ENCODE data around the gene CELSR3.

Gene CELSR3

DNA sequence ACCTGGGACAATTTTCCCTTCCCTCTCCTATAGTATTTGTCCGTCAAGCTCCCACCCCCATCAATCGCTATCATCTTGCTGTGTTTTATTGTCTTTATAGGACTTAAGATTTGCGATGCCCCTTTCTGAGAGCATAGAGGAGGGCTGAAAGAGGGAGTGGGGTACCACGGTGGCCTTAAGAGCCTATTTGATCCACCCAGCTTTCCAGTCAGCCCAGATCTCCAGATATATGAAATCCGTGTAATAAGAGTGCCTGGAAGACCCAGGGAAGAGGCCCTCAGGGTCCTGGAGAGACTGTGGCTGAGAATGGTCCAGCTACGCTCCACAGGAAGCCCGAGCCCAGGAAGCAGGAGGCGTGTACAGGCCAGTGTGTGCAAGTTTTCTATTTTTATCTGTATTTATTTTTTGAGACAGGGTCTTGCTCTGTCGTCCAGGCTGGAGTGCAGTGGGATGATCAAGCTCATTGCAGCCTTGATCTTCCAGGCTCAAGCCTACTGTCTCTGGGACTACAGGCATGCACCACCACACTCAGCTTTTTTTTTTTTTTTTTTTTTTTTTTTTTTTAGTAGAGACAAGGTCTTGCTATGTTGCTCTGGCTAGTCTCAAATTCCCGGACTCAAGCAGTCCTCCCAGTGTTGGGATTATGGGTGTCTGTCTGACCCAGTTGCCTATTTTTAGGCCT, 24.0 kb upstream of the CELSR3 start:
- DNase-seq = no peak

DNA sequence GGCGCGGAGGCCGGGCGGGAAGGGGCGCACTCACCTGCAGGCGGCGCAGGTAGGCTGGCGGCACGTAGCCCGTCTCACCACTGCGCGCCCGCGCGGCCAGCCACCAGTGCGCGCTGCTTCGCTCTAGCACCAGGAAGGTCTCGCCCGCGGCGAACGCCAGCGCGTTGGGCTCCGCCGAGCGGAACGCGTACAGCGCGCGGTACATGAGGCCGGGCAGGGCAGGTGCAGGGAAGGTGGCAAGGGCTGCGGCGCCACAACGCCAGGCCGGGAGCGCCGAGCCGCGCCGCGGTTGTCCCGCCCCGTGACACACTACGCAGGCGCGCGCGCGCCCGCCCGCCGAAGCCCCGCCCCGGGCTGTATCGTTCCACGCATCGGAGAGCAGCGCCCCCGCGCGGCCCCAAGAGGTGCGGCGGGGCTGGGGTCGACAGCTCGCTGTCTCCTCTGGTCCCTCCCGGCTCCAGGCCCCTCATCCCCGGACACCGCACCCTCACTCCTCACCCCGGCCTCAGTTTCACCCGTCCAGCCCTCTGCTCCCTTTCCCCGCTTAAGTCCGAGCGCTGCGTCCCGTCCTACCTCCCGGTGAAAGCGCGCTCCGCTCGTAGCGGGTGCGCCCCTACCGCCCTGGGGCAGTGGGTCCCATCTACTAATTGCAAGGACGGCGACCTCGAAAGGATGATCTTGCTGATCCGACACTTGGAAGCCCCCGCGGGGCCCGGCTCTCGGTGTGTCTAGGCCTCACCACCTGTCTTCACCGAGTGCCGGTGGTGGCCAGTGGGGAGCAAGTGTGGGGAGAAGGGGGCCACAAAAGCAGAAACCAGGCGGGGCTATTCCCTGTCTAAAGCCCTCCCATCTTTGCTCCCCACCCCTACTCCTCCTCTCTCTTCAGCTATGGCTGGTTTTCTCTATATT, 23.2 kb upstream of the CELSR3 start, which contains the start of gene NCKIPSD:
Gene NCKIPSD, minus strand, starts transcription at position 313 of the 909 bp plus-strand sequence. Its CDS starts 108 bp downstream, at position 205.
- DNase-seq = peak; percentile 95

DNA sequence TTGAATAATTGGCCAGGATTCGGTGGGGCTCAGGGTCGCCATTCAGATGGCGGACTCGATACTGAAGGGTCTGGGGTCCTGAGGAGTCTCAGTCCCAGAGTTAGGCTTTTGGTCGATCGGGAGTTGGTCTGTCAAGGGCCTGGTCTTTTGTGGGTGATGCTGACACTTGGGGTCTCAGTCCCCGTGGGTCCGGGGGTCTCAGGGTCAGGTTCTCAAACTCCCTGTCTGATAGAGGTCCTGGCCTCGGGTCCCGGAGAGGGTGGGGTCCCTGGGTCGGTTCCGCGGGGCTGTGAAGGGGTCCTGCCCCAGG, 22.6 kb upstream of the CELSR3 start:
- no peak for DNase-seq

DNA sequence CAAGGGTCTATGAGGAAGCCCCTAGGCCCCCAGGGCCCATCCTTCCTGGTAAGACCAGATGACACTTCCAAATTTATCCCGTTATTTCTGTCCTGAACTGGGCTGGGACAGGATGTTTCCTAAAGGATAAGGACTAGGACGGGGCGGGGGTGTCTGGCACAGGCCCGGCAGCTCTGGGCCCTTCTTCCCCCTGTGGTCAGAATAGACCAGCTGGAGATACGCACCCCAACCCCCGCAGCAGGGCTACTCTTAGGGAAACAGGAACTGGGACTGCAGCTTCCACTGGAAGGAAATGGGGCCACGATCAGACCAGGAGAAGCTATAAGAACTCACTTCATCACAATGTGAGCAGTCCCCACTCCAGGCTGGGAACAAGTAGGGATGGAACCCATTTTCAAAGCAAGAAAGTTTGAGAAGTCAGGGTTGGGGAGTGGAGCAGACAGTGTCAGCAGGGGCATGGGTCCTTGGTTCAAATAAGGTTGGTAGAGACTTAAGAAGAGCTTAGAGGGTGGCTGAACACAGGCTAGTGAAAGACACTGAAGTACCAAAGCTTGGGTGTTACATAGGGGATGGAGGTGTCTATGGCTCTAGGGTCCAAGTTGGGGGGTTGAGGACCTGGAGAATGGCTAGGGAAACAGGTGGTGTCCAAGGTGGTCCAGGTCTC, 21.9 kb upstream of the CELSR3 start:
- DNase-seq = no peak

DNA sequence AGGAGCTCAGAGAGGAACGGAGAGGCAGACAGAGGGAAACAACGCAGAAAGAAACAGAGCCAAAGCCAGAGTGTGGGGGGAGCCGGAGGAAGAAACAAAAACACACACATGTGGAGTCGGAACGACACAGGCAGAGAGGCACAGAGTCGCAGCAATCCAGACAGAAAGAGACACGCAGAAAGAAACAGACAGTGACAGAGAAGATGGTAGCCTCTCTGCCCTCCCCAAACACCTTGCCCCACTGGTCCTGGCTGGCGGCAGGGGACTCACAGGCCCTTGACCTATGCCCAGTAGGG, 21.3 kb upstream of the CELSR3 start:
- no peak for DNase-seq

DNA sequence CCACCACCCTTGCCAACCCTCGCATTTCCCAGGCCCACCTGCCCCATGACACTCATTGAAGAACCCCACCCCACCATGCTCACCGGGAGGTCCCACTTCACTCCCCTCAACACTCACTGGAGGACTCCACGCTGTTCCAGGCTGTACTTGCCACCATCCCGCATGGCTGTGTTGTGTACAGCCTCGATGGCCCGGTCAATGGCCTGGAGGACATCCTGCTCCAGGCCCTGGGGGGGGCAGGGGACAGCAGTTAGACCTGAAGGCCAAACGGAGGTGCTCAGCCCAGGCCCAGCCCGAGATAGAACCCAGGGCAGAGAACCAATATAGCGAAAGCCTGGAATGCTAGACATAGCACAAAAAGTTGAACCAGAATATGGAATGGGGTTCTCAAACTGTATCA, 20.1 kb upstream of the CELSR3 start:
- no peak for DNase-seq

DNA sequence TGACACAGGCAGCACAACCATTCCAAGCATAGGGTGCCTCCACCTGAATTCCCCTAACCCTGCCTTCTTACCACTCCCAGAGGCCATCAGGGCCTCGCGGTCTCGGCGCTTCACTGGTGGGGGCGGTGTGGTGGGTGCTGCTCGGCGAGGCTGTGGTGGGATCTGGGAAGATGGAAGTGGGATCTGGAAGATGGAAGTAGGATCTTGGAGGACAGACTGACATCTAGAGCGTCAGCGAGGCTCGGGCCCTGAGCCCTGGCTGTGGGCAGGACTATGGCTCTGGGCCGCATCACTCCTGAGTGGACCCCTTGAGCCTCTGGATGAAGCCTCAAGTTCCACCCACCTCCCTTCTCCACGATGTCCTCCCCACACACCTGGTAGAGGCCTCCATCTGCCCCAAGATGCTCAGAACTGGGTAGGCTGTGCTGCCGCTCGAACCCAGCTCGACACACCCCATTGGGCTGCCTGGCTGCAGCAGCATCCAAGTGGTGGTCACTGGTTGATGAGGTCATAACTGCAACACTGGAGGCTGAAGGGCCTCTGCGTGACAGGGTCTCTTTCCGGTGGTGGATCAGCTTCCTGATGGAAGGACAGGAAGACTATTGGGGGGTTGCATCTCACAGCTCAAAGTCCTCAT, 19.4 kb upstream of the CELSR3 start:
- no peak for DNase-seq

DNA sequence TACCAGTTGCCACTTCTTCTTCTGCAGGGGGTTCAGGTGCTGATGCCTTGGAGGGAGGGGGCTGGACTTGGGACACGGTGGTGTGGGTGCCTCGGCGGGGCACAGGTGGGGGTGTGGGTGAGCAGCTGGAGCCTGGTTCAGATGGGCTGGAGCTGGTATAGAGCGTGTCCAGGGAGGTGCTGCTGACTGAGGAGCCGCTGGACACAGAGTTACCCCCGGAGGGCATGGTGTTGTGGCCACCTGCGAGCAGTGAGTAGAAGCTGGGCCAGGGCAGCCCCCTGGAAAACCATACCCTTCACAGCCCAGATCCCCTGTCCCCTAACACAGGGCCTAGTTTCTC, 18.8 kb upstream of the CELSR3 start:
- DNase-seq = no peak

DNA sequence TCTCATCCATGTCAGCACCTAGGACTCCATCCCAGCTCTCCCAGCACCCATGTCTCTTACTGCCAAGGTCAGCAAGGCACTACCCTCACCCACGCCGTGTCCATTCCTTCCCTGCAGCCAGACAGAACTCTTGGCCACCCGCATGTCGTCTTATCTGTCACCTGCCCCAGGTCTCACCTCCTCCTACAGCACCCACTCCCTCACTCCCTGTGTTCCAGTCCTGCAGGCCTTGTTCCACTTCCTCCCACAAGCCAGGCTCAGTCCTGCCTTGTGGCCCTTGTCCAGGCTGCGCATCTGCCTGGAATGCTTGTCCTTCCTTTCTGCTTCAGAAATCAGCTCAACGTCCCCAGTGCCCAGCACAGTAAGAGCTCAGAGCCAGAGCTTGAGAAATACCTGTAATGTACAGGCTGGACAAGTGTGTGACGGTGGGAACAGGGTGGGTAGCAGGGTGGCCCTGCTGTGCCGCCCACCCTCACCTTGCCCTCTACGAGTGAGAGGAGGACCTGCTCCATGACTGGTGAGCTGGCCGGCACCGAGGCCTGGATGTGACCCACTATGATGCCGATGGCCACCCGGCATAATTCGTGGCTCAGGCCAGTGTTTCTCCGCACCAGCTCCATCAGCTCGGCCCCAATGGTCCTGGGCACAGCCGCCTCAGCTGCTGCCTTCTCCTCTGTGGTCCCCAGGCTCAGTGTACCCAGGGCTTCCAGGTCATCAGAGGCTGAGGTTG, 18.3 kb upstream of the CELSR3 start:
- DNase-seq = no peak

DNA sequence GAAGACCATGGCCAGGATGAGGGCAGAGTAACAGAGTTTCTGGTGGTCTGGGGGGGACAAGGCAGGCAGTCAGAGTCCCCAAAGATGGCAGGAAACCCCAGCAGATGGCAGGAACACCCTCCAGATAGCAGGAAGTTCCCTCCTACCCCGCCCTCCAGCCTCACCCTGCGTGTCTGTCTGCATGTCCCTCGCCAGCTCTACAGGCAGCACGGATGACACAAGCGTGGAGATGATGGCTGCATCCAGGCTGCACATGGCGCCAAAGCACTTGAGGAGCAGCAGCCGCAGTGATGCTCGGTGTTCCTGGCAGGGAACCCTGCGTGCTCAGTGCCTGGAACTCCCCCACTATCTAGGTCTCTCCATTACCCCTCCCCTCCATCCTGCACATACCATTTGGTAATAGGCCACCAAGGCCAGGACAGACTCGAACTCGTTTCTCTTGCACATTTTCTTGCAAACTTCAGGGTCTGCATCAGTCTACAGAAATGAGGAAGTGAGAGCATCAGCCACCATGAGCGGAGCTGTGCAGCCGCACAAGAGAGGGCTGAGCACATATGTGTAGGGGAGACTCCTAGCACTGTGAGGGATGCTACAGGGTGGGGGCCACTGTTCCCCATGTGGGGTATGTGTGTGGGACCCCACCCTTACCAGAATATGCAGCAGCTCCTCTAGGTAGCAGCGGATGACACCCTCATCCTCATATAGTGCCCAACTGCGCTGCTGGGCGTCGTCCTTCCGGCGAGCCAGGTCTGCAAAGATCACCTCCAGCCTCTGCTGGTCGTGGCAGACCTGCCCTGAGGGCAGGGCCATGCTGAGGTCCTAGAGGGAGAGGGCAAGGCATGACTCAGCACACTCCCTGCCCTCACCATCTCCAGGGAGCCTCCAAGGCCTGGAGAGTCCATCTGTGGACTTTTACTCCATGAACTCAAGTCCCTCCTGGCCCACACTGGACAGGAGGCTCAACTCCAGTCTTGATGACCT, 17.0 kb upstream of the CELSR3 start:
- no peak for DNase-seq

DNA sequence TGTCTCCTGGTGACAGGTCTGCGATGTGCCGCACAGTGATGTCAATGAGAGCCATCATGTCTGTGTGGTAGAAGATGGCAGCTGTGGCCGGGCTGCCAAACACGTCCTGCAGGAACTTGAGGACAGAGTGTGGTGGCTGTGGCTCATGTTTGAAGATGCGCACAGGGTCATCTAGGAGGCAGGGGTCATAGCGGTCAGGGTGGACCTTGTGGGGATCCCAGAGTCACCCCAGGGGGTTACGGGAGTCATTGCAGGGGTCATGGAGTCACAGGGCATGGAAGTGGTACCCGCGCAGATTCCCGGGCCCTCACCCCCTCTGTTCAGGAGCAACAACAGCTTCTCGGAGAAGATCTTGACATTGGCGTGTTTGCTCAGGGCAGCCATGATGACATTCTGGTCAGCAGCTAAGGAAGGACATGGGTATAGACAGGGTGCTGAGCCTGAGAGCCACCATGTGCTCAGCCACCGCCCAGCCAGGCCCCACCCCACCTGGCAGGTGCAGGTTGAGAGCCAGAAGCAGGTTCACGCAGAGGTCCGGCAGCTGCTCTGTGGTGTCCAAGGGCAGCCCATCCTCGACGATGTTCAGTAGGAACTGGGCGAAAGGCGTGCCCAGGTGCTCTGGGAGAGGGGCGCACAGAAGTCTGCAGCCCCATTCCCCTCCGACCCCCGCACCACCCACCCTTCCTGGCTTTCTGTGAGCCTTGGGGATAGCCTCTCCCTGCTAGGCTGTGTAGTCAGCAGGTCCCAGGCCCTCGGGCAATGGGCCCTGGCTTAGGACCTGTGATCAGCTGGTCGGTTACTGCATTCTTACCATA, 16.1 kb upstream of the CELSR3 start:
- no peak for DNase-seq

DNA sequence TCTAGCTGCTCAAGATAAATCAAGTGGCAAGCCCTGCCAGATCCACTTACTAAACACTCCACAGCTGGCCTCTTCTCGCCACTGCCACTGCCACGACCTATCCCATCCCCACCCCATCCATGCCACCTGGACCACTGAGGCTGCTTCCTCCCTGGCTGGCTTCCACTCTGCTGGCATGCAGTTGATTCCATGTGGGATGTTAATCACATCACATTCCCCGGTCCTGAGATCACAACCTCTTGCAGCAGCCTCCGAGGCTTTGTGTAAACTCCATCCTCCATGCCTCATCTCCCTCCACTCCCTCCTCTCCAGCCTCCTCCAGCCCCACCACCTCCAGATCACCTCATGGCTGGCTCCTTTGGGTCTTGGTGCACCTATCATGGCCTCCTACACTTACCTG, 15.4 kb upstream of the CELSR3 start:
- DNase-seq = no peak

DNA sequence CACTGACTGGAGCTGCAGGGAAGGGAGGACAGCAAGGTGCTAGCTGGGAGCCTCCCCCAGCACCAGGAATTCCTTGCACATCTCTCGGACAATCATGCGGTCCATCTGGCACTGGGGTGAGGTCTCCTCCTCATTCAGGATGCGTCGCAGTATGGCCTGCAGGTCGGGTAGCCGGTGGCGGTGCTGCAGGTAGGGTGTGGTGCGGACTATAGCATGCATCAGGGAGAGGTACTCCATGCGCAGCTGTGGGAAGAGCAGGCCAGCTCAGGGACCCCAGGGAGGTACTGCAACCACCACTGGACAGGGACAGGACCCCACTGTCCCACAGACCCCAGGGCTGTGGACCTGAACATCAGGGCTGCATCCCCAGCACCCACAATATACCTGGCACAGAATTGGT, 11.8 kb upstream of the CELSR3 start:
- DNase-seq = no peak

DNA sequence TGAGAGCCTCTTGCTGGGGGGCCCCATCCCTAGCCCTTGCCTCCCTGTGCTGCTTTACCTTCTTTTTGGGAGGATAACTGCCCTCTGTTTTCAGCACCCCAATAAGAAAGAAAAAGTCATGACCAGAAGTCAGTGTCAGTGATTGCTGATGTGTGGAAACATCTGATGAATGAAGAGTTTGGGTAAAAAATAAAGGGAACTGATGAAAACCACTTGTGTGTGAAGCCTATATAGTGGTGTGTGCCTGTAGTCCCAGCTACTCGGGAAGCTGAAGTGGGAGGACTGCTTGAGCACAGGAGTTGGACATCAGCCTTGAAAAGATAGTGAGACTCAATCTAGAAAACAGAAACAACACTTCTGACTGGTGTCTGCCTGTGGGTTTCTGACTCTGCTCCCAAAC, 9.8 kb upstream of the CELSR3 start:
- DNase-seq = no peak

DNA sequence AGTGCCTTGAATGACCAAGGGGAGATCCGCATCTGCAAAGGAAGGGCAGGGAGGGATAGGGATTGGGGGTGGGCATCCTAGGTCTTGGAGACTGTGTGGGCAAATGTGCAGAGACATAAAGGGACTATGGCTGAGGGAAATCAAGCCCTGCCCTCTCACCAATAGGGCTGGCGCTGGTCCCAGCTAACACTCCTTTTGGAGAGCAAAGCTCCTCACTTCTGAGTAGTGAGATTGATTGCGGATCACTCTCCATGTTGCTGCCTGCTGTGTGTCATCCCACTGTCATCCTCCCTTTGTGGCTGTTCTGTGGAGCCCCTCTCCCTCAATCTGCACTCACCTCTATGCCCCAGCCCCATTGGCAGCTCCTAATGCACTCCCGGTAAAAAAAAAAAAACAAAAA, 2.2 kb upstream of the CELSR3 start:
- DNase-seq = no peak

DNA sequence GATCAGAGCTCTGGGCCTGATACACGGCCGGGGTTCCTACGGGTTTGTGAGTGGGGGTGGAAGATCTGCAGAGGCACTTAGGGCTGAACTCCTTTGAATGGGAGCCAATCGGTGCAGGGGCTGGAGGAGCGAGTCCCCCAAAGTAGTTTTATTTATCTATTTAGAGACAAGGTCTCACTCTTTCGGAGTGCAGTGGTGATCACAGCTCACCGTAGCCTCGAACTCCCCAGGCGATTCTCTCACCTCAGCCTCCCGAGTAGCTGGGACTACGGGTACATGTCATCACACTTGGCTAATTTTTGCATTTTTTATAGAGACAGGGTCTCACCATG, 1.6 kb upstream of the CELSR3 start:
- no peak for DNase-seq

DNA sequence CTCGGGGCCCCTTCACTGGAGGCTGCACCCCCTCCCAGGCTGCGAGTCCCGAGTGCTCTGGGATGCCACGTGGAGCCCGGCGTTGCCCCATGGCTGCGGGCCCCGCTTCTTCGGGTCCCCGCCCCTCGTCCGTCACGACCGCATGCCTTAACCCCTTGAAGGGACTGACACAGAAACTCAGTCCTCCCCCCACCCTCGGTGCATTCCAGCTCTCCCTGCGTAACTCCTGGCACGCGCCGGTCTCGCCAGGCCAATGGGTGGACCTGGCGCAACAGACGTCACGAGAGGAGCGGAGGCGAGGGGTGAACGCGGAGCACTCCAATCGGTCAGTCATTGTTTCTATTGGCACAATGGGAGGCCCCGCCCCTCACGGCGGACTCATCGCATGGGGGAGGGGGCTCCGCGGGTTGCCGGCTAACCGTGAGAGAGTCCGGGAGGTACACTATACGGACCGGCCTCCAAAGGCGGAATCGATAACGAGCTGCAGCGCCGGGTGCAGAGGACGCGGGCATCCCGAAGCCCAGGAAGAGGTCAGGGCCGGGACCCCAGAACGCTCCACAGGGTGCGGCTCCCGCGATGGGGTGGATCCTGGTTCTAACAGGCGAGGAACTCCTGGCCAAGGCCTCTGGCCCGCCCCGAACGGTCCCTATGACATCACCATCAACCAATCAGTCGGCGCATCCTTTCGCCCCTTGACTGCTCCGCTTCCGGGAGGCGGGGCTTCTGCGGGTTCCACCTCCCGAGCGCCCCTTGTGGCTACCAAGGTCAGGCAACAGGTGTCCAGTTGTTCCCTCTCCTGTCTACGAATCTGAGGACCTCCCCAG, 1.0 kb upstream of the CELSR3 start:
- DNase-seq = peak; percentile 100

DNA sequence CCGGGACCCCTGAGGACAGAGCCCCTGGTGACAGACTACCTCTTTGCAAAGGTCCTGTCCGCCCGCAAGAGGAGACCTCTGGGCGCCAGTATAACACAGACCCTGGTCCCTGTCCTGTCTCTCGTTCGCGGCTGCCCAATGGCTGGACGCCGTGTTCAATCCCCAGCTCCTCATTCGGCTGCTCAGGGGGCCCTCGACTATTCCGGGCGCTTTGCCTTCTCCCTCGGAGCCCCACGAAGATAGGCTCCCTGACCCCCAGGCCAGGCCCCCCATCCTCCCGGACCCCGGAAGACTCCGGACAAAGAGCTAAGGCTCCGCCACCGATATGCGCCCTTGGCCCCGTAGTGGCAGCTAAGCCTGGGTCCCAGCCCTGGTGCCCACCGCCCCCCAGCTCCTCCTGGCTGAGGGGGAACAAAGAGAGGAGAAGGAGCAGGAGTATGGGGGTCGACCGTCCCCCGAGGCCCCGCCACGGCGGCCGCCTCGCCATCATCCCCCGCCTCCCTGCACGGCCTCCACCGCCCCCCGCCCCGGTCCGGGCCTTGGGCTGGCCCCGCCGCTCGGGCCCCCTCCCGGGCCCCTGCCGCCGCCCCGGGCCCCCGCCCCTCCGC, 437 bp downstream of the CELSR3 start:
- no peak for DNase-seq

DNA sequence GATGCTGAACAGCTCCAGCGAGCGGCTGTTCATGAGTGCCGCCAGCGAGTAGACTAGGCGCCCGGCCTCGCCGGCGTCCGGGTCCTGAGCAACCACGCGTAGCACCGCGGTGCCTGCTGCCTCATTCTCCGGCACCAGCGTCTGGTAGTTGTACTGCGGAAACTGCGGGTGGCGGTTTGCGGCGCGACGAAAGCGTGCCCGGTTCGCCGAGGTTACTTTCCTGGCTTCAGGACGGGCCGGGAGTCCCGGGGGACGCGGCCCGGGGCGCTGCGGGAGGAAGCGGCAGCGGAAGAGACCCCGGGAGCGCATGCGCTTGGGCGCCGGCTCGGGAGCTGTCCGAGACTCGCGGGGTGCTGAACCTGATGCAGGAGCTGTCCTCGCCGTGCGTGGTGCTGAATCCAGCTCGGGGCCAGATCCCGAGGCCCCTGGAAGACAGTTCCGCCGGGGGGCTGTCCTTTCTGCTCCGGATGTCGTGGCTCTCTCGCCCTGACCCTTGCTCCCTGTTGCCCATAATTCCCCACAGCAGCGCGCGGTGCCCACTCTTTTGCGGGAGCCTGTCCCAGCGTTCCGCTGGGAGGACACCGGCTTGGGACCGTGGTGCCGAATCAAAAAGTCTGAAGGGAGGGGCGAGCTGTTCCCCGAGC, 1.1 kb downstream of the CELSR3 start:
- peak; percentile 92 for DNase-seq
